Common myeloid progenitor, CD34-positive (primary cell): ENCODE results near the gene KRT84.
A peak's percentile ranks its signal among the peaks of the same experiment; 100 is the strongest.

Experiments
- CTCF ChIA-PET: fragments of 350-600 bp; sonication (Branson Sonifier 250); formaldehyde crosslinking; loops from one replicate; lab custom pipeline; 2021; ENCODE audit warnings: antibody characterized with exemption; lab: Charles Lee
- POLR2A ChIA-PET: fragments of 350-600 bp; sonication (Branson Sonifier 250); formaldehyde crosslinking; loops from one replicate; lab custom pipeline; 2021; ENCODE audit warnings: antibody characterized with exemption; lab: Charles Lee
- DNase-seq, 3 donors: peaks; one replicate each; pipeline versions ENCODE4 v3.0.0 to v3.0.0-alpha.2; 2013
- H3K27ac ChIP-seq, 2 experiments: 1 replicate in 1 of 2; 2 replicates in 1 of 2; pipeline ENCODE4 v1.7.0; 2013; ENCODE audit warnings: inconsistent platforms in 2 of 2, low read length in 2 of 2, mild to moderate bottlenecking in 2 of 2, low read depth in 1 of 2, moderate library complexity in 1 of 2; ENCODE audit not compliant: severe bottlenecking in 2 of 2, insufficient read depth in 1 of 2, poor library complexity in 1 of 2
- H3K27me3 ChIP-seq, 5 experiments: replicated peaks in 2 of 5; 1 replicate in 3 of 5; 2 replicates in 2 of 5; pipeline versions ENCODE4 v1.6.1 to v1.7.0; 2013; ENCODE audit warnings: low read length in 4 of 5, mild to moderate bottlenecking in 2 of 5, moderate library complexity in 2 of 5, inconsistent platforms in 1 of 5; ENCODE audit not compliant: insufficient read depth in 5 of 5, control insufficient read depth in 4 of 5
- H3K36me3 ChIP-seq, 4 experiments: 1 replicate in 2 of 4; 2 replicates in 2 of 4; pipeline versions ENCODE4 v1.6.1 to v1.7.0; 2013; ENCODE audit warnings: low read length in 3 of 4, control low read depth in 1 of 4, mild to moderate bottlenecking in 1 of 4; ENCODE audit not compliant: control insufficient read depth in 4 of 4, insufficient read depth in 4 of 4
- H3K4me1 ChIP-seq, 4 experiments: 1 replicate in 3 of 4; 2 replicates in 1 of 4; pipeline versions ENCODE4 v1.6.1 to v1.7.1; 2013; ENCODE audit warnings: low read length in 3 of 4, mild to moderate bottlenecking in 3 of 4, control low read depth in 1 of 4, inconsistent platforms in 1 of 4, moderate library complexity in 1 of 4; ENCODE audit not compliant: control insufficient read depth in 4 of 4, insufficient read depth in 4 of 4; ENCODE audit errors: control extremely low read depth in 1 of 4
- H3K4me3 ChIP-seq, 7 experiments: 1 replicate in 4 of 7; 2 replicates in 3 of 7; pipeline versions ENCODE4 v1.5.1 to v1.7.0; 2013; ENCODE audit warnings: mild to moderate bottlenecking in 7 of 7, low read length in 6 of 7, moderate library complexity in 6 of 7, inconsistent platforms in 2 of 7, low read depth in 2 of 7, control low read depth in 1 of 7; ENCODE audit not compliant: insufficient read depth in 4 of 7, control insufficient read depth in 1 of 7; ENCODE audit errors: extremely low read depth in 1 of 7
- H3K9me3 ChIP-seq, 5 experiments: 1 replicate in 4 of 5; 2 replicates in 1 of 5; pipeline versions ENCODE4 v1.6.1 to v1.7.1; 2013; ENCODE audit warnings: low read length in 4 of 5, mild to moderate bottlenecking in 2 of 5, inconsistent platforms in 1 of 5, low read depth in 1 of 5, moderate library complexity in 1 of 5; ENCODE audit not compliant: control insufficient read depth in 4 of 5, insufficient read depth in 2 of 5; ENCODE audit errors: control extremely low read depth in 1 of 5
- WGBS: methylation state at CpG from one replicate; pipeline ENCODE4 v1.1.5; 2013; ENCODE audit not compliant: insufficient coverage; 5-methylcytosine and 5-hydroxymethylcytosine counted together

KRT84 gene

GRCh38 chr12:52402873-52403540, 17.6 kb upstream of the KRT84 start:
- Histone ChIP-seq H3K9me3 (no peaks in the 10 kb centered on the region), H3K4me3 (no peak overlapping the region), H3K27me3 (peaks cover 0 to 14% (median 0%) of the 10 kb centered on the region in 5 experiments), H3K36me3 (no peaks in the 10 kb centered on the region), H3K4me1 (no peaks in the 10 kb centered on the region), H3K27ac (no peak overlapping the region)
- DNase-seq: no peak
- 83% methylated on average over 2 of the region's 3 CpGs for whole genome bisulfite sequencing
- CTCF ChIA-PET: interaction anchor here (0.7 to 1.2 kb wide), 3 partner anchors 10 to 482 kb away, joined by 3 to 4 read pairs (median 3); no protein-coding TSS in a partner anchor
- POLR2A ChIA-PET: no interaction called here

- no peaks in the 10 kb centered on the region for H3K4me1 ChIP-seq
- H3K27ac ChIP-seq: no peak overlapping the region
- H3K9me3 ChIP-seq: no peaks in the 10 kb centered on the region
- H3K27me3 ChIP-seq: peaks cover 0 to 14% (median 0%) of the 10 kb centered on the region in 5 experiments
- DNase-seq: no peak
- no peak overlapping the region for H3K4me3 ChIP-seq
- WGBS: no CpG with 5 or more reads among the region's 2 CpGs
- ChIA-PET POLR2A (no interaction called here), CTCF (interaction anchor here (1.1 kb wide), 1 partner anchor 10 kb away, joined by 3 read pairs; no protein-coding TSS in a partner anchor)
- H3K36me3 ChIP-seq: no peaks in the 10 kb centered on the region
These were observed 16.9 kb upstream of the KRT84 start for GRCh38 chr12:52402377-52402776.

GRCh38 chr12:52401926-52402325, 16.5 kb upstream of the KRT84 start:
- Histone ChIP-seq H3K4me3 (no peak overlapping the region), H3K4me1 (no peaks in the 10 kb centered on the region), H3K36me3 (no peaks in the 10 kb centered on the region), H3K9me3 (no peaks in the 10 kb centered on the region), H3K27me3 (peaks cover 0 to 14% (median 3%) of the 10 kb centered on the region in 5 experiments), H3K27ac (no peak overlapping the region)
- POLR2A ChIA-PET: no interaction called here
- DNase-seq: no peak
- CTCF ChIA-PET: no interaction called here
- WGBS: 94% methylated on average over 4 of the region's 4 CpGs

GRCh38 chr12:52401526-52401925, 16.1 kb upstream of the KRT84 start:
- Histone ChIP-seq H3K36me3 (no peaks in the 10 kb centered on the region), H3K9me3 (no peaks in the 10 kb centered on the region), H3K4me3 (no peak overlapping the region), H3K27ac (no peak overlapping the region), H3K4me1 (no peaks in the 10 kb centered on the region), H3K27me3 (peaks cover 0 to 14% (median 3%) of the 10 kb centered on the region in 5 experiments)
- WGBS: 95% methylated on average over 5 of the region's 5 CpGs
- DNase-seq: no peak
- CTCF ChIA-PET: interaction anchor here (0.8 kb wide), 1 partner anchor 12 kb away, joined by 3 read pairs; no protein-coding TSS in a partner anchor
- POLR2A ChIA-PET: no interaction called here

GRCh38 chr12:52400906-52401305, 15.5 kb upstream of the KRT84 start:
- 99% methylated on average over 8 of the region's 9 CpGs for WGBS
- no peaks in the 10 kb centered on the region for H3K9me3 ChIP-seq
- H3K36me3 ChIP-seq: no peaks in the 10 kb centered on the region
- DNase-seq: no peak
- H3K27ac ChIP-seq: no peak overlapping the region
- H3K27me3 ChIP-seq: peaks cover 0 to 14% (median 3%) of the 10 kb centered on the region in 5 experiments
- H3K4me1 ChIP-seq: no peaks in the 10 kb centered on the region
- no peak overlapping the region for H3K4me3 ChIP-seq
- ChIA-PET CTCF (interaction anchor here (0.8 kb wide), 1 partner anchor 12 kb away, joined by 3 read pairs; no protein-coding TSS in a partner anchor), POLR2A (no interaction called here)

GRCh38 chr12:52399756-52400155, 14.3 kb upstream of the KRT84 start:
- H3K4me1 ChIP-seq: no peaks in the 10 kb centered on the region
- ChIA-PET CTCF (interaction anchor here (1.3 to 1.7 kb wide), 2 partner anchors 471 to 480 kb away, joined by 3 to 4 read pairs; no protein-coding TSS in a partner anchor), POLR2A (no interaction called here)
- no peak overlapping the region for H3K4me3 ChIP-seq
- H3K27ac ChIP-seq: no peak overlapping the region
- no peaks in the 10 kb centered on the region for H3K36me3 ChIP-seq
- H3K27me3 ChIP-seq: peaks cover 0 to 11% (median 3%) of the 10 kb centered on the region in 5 experiments
- WGBS: over 99% methylated on average over 16 of the region's 16 CpGs
- no peak for DNase-seq
- no peaks in the 10 kb centered on the region for H3K9me3 ChIP-seq

GRCh38 chr12:52398176-52398575, 12.7 kb upstream of the KRT84 start:
- 100% methylated on average over 1 of the region's 1 CpG for WGBS
- Histone ChIP-seq H3K27ac (no peak overlapping the region), H3K4me3 (no peak overlapping the region), H3K36me3 (no peaks in the 10 kb centered on the region), H3K27me3 (peaks cover 0 to 6% (median 3%) of the 10 kb centered on the region in 5 experiments), H3K9me3 (no peaks in the 10 kb centered on the region), H3K4me1 (no peaks in the 10 kb centered on the region)
- CTCF ChIA-PET: interaction anchor here (0.6 to 2.1 kb wide), 4 partner anchors 8 to 484 kb away, joined by 3 to 9 read pairs (median 4); partner anchors contain the start of gene KRT82
- POLR2A ChIA-PET: no interaction called here
- peak in 2 of 3 donors; percentile 13 to 27 for DNase-seq
